NOMO-1 treated with DMSO at 0.1 percent for 48 hours (cell line): ENCODE data around the gene NR2F2.

Source experiments
- DNase-seq: peaks from one replicate; lab custom pipeline; 2025; ENCODE audit not compliant: unreplicated experiment; lab: John Stamatoyannopoulos, UW

Gene NR2F2

DNA sequence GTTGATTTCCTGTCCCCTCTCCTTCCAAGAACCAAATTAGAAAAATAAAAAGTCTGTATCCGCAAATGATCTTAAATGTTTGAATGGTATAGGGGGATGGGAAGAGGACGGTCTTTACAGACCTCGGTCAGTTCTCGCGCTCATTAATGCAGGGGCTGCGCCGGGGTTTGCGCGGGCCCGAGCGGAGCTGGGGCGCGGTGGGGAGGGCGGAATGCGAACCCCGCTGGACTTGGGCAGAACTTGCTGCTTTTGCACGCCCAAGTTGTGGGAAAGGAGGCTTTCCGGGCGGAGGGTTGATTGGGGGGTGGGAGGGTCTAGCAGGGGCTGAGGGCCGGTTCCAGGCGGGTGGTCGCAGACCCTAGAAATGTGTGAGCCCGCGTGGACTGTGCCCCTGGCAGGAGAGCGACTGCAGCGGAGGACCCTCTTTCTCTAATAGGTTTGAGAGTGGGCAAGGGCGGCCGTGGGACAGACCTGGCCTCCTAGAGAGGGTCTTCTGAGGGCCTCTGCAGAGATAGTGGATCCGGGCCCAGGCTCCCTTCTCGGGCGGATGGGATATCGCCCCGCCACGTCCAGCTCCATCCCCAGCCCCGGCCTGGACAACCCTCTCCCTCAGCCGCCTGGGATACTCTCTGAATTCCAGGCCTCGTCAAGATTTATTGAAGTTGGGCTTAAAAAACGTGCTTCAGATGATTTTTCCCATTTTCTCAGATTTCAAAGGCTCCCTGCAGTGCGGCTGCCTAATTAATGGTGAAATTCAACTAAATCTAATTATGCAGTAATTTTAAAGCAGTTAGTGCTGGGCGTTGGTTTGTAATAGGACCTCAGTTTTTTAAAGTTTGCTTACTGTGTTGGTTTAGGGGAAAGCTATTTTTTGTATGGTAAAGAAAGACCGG, 11.3 kb downstream of the NR2F2 start:
- DNase-seq, result no peak

DNA sequence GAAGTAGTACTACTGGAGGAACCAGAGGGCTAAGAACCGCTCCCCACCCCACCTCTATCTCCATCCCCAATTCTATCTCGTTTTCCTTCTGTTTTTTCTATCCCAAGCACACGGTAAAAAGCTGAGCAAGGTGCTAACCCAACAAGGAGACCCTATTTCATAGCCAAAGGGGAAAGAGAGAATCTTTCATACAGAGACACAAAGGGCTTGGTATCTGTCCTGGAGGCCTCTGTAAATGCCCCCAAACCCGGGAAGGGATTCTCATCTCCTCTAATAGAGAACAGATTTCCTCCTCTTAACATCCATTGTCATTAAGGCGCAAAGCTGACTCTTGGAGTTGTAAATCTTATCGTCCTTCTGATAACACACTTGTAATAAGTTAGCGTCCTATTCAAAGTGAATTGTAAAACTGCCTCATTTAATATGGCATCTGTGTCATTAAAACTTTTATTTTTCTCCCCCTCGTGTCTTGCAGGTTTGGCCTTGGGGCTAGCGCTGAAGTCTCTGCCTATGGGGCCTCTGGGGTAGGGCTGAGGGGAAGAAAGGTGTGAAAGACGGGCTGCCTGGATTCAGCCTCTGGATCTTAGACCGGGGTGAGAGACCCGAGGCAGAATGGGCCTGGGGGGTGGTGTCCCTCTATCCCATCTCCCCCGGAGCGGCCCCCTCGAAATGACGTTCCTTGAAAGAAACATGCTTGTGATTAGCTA, 12.1 kb downstream of the NR2F2 start:
- DNase-seq, result no peak

DNA sequence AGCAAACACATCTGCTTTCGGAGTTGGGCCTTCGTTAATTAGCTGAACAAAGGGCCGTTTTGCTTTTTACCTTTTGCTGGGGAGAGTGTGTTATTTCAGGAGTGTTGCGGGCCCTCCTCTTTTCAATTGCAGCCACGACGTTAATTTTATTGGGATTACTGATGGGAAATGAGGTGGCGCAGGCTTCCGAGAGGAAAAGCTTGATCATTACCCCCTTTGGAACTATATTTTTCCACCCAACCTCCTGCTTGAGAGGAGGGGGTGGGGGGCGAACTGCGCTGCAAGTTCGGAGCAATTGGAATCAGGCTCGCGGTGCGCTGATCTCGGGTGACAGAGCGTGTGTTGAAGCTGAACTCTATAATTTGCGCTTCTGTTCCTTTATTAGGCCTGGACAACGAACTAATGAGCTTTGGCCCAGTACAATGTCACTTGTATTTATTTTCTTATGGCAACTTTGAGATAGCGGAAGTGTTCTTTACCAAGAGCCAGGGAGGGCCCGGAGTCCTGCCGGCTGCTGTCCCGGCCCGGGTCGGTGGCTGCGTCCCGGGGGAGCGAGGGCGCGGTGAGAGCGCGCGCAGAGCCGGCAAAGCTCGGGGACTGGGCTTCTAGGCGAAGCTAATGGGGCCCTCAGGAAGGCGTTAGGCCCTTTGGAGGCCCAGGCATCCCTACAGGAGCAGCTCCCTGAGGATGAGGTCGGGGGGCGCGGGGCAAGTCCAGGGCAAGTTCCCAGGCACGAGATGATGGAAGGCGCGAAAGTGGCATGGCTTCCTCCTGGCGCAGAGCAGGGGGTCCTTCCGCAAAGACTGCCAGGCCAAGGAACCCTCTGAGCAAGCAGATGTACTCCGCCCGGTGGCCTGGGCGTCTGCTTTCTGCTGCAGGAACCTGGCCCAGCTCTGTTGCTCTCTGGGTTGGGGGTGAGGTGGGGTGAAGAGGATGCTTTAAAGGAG, 12.9 kb downstream of the NR2F2 start:
- no peak for DNase-seq

- no peak for DNase-seq
These were observed 13.7 kb downstream of the NR2F2 start for GRCh38 chr15:96344060-96344705.

- no peak for DNase-seq
These were observed 14.4 kb downstream of the NR2F2 start for GRCh38 chr15:96344706-96345559.

- DNase-seq, result peak; percentile 80
These were observed 15.3 kb downstream of the NR2F2 start for GRCh38 chr15:96345560-96346399.

GRCh38 chr15:96346409-96346970, 16.0 kb downstream of the NR2F2 start:
- DNase-seq, result no peak

DNA sequence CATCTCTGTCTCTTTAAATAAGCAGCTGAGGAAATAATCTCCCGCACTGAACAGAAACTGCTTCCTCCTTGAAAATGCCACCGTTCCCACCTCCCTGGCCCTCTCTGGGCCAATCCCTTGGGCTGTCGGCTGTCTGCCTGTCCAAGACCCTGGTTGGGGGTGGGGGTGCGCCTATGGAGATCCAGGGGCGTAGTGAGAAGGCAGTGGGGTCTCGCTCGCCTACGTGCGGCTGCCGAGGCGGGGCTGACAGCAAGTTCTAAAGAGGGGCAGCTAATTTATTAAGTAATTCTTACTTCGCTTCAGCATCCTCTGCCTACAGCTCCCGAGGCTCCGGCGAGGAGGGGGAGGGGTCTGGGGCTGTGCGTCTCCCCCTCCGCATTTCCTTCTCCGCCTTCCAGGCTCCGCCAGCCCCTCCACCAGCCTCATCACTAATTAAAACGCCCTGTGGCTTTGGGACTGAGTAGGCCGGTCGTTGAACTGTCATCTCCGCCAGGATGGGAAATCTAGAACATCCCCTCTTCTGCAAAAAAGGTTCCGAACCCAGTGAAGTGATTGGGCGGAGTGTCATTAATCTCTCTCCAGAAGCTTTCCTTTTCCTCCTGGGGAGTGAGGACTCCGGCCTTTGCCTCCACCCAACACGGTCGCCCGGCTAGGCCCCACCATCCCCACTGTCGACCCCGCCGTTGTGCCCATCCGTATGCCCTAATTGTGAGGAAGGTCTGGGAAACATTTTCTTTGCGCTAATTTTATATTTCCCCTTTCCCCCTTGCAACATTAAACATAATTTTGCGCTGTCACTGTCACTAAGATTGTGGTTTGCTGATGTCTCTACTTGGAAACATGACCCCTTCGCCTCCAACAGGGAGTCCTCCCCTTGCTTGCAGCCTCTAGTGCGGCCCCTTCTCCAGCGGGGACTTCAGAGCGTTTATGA, 16.9 kb downstream of the NR2F2 start:
- peak; percentile 64 for DNase-seq

GRCh38 chr15:96348112-96349027, 17.9 kb downstream of the NR2F2 start:
- DNase-seq, result no peak

DNA sequence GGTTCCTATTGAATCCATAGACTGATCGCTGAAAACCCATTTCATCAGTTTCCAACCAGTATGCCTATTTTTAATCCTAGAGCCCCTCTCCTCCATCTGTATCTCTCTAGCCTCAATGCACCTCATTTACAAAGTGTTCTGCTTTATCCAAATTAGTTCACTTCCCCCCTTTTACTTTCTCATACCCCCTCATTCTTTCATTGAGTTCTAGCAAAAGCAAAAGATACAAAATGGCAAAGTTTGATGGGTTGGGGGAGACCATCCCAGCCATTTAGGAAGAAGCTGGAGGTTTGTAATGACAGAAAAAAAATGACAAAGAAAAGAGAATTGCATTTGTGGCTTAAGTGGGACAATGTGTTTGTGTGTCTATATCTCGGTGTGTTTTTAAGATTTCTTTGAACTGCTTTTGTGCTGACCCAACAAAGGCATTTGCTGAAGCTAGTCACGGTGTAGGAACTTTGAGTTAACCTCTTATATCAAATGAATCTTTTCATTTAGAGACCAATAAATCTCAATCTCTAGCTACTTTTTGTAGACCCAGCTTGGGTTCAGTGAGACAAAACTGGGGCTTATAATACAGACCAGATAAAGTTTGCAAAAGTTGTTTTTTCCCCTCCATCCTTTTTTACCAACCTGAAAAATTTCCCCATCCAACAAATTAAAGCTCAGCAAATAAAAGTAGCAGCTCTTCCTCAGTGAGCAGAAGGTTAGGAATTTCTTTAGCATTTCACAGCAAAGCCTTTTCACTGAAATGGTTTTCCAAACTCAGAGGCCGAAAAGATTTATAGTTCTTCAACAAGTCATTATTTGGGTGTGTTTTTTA, 18.7 kb downstream of the NR2F2 start:
- DNase-seq, result no peak

- DNase-seq, result no peak
These were observed 19.6 kb downstream of the NR2F2 start for GRCh38 chr15:96349857-96350720.

DNA sequence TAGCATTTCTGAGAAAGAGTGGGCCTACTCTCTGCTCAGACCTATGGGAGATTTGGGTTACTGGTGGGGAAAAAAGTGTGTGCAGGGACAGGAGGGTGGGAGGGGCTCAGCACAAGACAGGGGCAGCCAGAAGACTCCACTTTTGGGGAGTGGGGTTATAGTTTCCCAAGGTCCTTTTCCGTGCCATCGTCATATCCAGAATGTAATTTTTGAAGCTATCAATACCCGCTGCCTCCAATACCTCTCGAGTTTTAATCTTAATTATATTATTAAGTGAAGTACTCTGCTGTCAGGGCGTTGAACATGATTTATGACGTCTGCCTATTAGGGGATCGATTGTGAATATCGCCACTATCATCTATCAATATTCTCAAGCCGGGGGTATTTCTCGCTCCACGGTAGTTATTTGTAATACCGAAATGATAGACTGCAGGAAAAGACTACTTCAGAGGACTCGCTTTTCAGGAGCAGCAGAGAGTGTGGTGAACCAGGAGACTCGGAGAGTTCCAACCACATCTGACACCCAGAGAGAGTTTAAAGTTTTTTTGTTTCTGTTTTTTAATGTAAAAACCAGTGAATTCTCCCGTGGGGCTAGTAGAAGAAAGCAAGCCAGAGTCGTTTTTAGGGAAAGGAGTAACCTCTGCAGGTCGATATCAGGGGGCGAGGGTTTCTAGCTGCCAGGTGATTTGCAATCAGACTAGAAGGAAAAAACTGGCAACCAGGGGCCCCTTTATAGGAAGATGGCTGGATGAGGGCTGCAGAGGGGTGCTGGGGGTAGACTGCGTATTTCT, 20.6 kb downstream of the NR2F2 start:
- DNase-seq, result no peak

DNA sequence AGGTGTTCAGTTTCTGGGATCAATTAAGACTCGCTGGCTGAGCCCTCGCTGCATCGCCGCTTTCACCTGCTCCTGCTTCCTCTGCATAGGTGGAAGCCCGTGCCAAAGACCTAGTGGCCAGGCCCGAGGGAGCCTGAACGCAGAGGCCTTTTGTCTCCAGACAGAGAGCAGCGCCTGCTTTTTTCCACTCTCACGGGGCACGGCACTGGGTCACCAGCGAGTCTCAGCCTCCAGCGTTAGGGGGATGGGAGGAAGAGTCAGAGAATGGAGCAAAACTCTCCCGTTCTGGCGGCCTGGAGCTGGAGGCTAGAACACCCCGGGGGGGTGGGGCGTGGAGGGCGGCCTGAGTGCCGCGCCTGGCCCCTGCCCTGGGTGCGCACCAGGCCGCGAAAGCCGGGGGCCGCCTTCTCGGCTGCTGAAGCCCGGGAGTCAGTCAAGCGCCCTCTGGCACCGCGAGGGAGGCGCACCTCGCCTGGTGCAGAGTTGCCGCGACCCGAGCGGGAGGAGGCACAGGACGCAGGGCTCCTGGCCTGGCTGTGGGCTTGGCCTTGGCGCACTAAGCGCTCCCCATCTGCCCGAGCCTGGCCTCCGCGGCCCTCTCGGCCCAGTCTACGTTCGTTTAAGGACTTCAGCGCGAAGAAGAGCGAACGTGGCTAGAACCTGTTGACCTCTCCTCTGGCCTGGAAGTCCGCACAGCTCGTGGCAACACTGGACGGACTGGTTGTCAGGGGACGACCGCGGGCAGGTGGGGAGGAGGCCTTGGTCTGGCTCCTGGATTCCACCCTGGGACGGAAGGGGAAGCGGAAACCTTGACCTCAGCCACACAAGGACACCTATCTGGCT, 21.5 kb downstream of the NR2F2 start:
- DNase-seq, result no peak
